GM18951 (cell line): Measurements from ENCODE around the gene RALGAPB.
"Not testable (repeated sequence)": the region's sequence is repeated elsewhere in the genome, so short reads cannot be mapped to it uniquely, and the experiment has no call there.

Experiments
- POLR2A ChIP-seq: IDR thresholded peaks from 4 replicates; pipeline ENCODE4 v1.6.1; 2011; ENCODE audit warnings: mild to moderate bottlenecking; ENCODE audit not compliant: insufficient read length, insufficient read depth; ENCODE audit errors: extremely low read depth
- in situ Hi-C: fragments of 300-500 bp; cut with MboI; formaldehyde crosslinking; loops from one replicate; pipeline ENCODE4 v1.12.0; 2022; ENCODE audit warnings: low sequenced_read_pairs, mixed read lengths, inconsistent platforms; ENCODE audit not compliant: unreplicated experiment

RALGAPB gene

GRCh38 chr20:38489181-38489580 lies 16.5 kb downstream of the RALGAPB start:
- no peak for TF ChIP-seq POLR2A
- in situ Hi-C loops: no loop called here

GRCh38 chr20:38497246-38497935 lies 24.7 kb downstream of the RALGAPB start:
- in situ Hi-C loops: no loop called here

GRCh38 chr20:38498909-38499308 lies 26.3 kb downstream of the RALGAPB start:
- TF ChIP-seq POLR2A: no peak
- in situ Hi-C loops: no loop called here

More at GRCh38 chr20:38497246-38497935, 24.7 kb downstream of the RALGAPB start:
- no peak for TF ChIP-seq POLR2A

GRCh38 chr20:38499366-38499765 lies 26.7 kb downstream of the RALGAPB start:
- in situ Hi-C loops: no loop called here
- no peak for TF ChIP-seq POLR2A

- in situ Hi-C loops: no loop called here
- TF ChIP-seq POLR2A: no peak
Measured at GRCh38 chr20:38501858-38502436, 29.3 kb downstream of the RALGAPB start.

GRCh38 chr20:38504368-38505090 lies 31.9 kb downstream of the RALGAPB start:
- no peak for TF ChIP-seq POLR2A
- in situ Hi-C loops: no loop called here

- in situ Hi-C loops: no loop called here
- TF ChIP-seq POLR2A: no peak
Measured at GRCh38 chr20:38505091-38505455, 32.4 kb downstream of the RALGAPB start.

- in situ Hi-C loops: not testable (repeated sequence)
Measured at GRCh38 chr20:38511726-38512125, 39.1 kb downstream of the RALGAPB start.

GRCh38 chr20:38514185-38514584 lies 41.5 kb downstream of the RALGAPB start:
- in situ Hi-C loops: no loop called here
- TF ChIP-seq POLR2A: no peak

- in situ Hi-C loops: no loop called here
- TF ChIP-seq POLR2A: no peak
Measured at GRCh38 chr20:38514947-38515346, 42.3 kb downstream of the RALGAPB start.

GRCh38 chr20:38515631-38516030 lies 43.0 kb downstream of the RALGAPB start:
- in situ Hi-C loops: no loop called here
- TF ChIP-seq POLR2A: no peak

- in situ Hi-C loops: no loop called here
- TF ChIP-seq POLR2A: no peak
Measured at GRCh38 chr20:38519426-38519825, 46.8 kb downstream of the RALGAPB start.

- in situ Hi-C loops: no loop called here
- TF ChIP-seq POLR2A: no peak
Measured at GRCh38 chr20:38520261-38520660, 47.6 kb downstream of the RALGAPB start.

GRCh38 chr20:38523697-38524096 lies 51.1 kb downstream of the RALGAPB start:
- TF ChIP-seq POLR2A: no peak
- in situ Hi-C loops: no loop called here
